Smooth muscle cell (in vitro differentiated cells): ENCODE data around the gene CCDC97. TPM values are rescaled to one million over a fixed set of nuclear protein-coding genes. Genes with fewer than 3 reads are reported as not detected.

Experiments
- DNase-seq: peaks from one replicate; lab custom pipeline; 2025; ENCODE audit not compliant: unreplicated experiment; lab: John Stamatoyannopoulos, UW
- H2AFZ ChIP-seq: fragments of 200-600 bp; sonication (generic); 2 replicates; pipeline ENCODE4 v1.6.0; 2016; ENCODE audit warnings: antibody characterized with exemption, low read depth, mild to moderate bottlenecking
- H3F3A ChIP-seq: fragments of 200-600 bp; sonication (generic); 2 replicates; pipeline ENCODE4 v1.6.0; 2017; ENCODE audit warnings: antibody characterized with exemption, low read depth
- H3K27ac ChIP-seq: fragments of 200-600 bp; sonication (generic); 2 replicates; pipeline ENCODE4 v1.5.1; 2016; ENCODE audit warnings: low read depth, mild to moderate bottlenecking
- H3K27me3 ChIP-seq: fragments of 200-600 bp; sonication (generic); 2 replicates; pipeline ENCODE4 v1.6.1; 2016; ENCODE audit warnings: low read depth, mild to moderate bottlenecking
- H3K36me3 ChIP-seq: fragments of 200-600 bp; sonication (generic); 2 replicates; pipeline ENCODE4 v1.5.1; 2016; ENCODE audit warnings: low read depth
- H3K4me1 ChIP-seq: fragments of 200-600 bp; sonication (generic); 2 replicates; pipeline ENCODE4 v1.5.1; 2016; ENCODE audit warnings: low read depth
- H3K4me2 ChIP-seq: fragments of 200-600 bp; sonication (generic); 2 replicates; pipeline ENCODE4 v1.6.0; 2016; ENCODE audit warnings: mild to moderate bottlenecking
- H3K4me3 ChIP-seq: fragments of 200-600 bp; sonication (generic); 2 replicates; pipeline ENCODE4 v1.5.1; 2016; ENCODE audit warnings: mild to moderate bottlenecking
- H3K79me2 ChIP-seq: fragments of 200-600 bp; sonication (generic); 2 replicates; pipeline ENCODE4 v1.6.0; 2016; ENCODE audit warnings: low read depth, mild to moderate bottlenecking
- H3K9ac ChIP-seq: fragments of 200-600 bp; sonication (generic); 2 replicates; pipeline ENCODE4 v1.6.0; 2016; ENCODE audit warnings: low read depth
- H3K9me3 ChIP-seq: fragments of 200-600 bp; sonication (generic); replicated peaks from 2 replicates; pipeline ENCODE4 v1.5.1; 2016; ENCODE audit warnings: low read depth
- H4K20me1 ChIP-seq: fragments of 200-600 bp; sonication (generic); 2 replicates; pipeline ENCODE4 v1.6.0; 2016; ENCODE audit warnings: low read depth
- CTCF ChIP-seq: fragments of 200-600 bp; sonication (generic); IDR thresholded peaks from 2 replicates; pipeline ENCODE4 v1.5.1; 2017; ENCODE audit warnings: borderline replicate concordance, mild to moderate bottlenecking, antibody characterized with exemption; ENCODE audit not compliant: insufficient read depth, poor library complexity, severe bottlenecking
- WGBS: methylation state at CpG from one replicate; pipeline ENCODE4 v1.1.7; 2016; ENCODE audit warnings: low lambda C conversion rate; 5-methylcytosine and 5-hydroxymethylcytosine counted together
- polyA plus RNA-seq: library from polyadenylated mRNA; unstranded; fragments of >200 nt; fragmentation: Nextera tagmentation; extraction: Ambion mirVana; gene quantifications from 2 replicates; pipeline ENCODE4 v1.2.1, GENCODE V29; 2016
- total RNA-seq: library from RNA; depleted of rRNA; stranded (reverse); fragments of >200 nt; gene quantifications from 2 replicates; pipeline ENCODE4 v1.2.3, GENCODE V29; 2014

The CCDC97 gene
- total and polyA plus RNA-seq, 2 experiments from 2014 or later: 7.5 to 18.2 TPM

GRCh38 chr19:41269055-41269454, 40.9 kb upstream of the CCDC97 start:
- H3K9ac ChIP-seq: no peak overlapping the region
- H3K27ac ChIP-seq: no peak overlapping the region
- no peak overlapping the region for H3K4me3 ChIP-seq
- H4K20me1 ChIP-seq: peaks cover 62% of the 10 kb centered on the region
- H3K27me3 ChIP-seq: no peaks in the 10 kb centered on the region
- peaks cover 31% of the 10 kb centered on the region for H3K36me3 ChIP-seq
- WGBS: 100% methylated on average over 2 of the region's 2 CpGs
- H3F3A ChIP-seq: no peaks in the 10 kb centered on the region
- peaks cover 74% of the 10 kb centered on the region for H3K79me2 ChIP-seq
- H3K9me3 ChIP-seq: no peaks in the 10 kb centered on the region
- no peak overlapping the region for H2AFZ ChIP-seq
- no peak overlapping the region for H3K4me2 ChIP-seq
- no peak for DNase-seq
- peaks cover 15% of the 10 kb centered on the region for H3K4me1 ChIP-seq
- no peak for TF ChIP-seq CTCF

GRCh38 chr19:41269571-41269970, 40.4 kb upstream of the CCDC97 start:
- H2AFZ ChIP-seq: no peak overlapping the region
- no peak overlapping the region for H3K4me2 ChIP-seq
- H3K36me3 ChIP-seq: peaks cover 35% of the 10 kb centered on the region
- peaks cover 64% of the 10 kb centered on the region for H4K20me1 ChIP-seq
- H3K9ac ChIP-seq: no peak overlapping the region
- H3K9me3 ChIP-seq: no peaks in the 10 kb centered on the region
- DNase-seq: no peak
- no peak overlapping the region for H3K4me3 ChIP-seq
- H3K79me2 ChIP-seq: peaks cover 71% of the 10 kb centered on the region
- H3K4me1 ChIP-seq: peaks cover 15% of the 10 kb centered on the region
- no peak overlapping the region for H3K27ac ChIP-seq
- TF ChIP-seq CTCF: no peak
- H3F3A ChIP-seq: no peaks in the 10 kb centered on the region
- WGBS: 96% methylated on average over 5 of the region's 5 CpGs
- no peaks in the 10 kb centered on the region for H3K27me3 ChIP-seq

GRCh38 chr19:41273076-41273475, 36.9 kb upstream of the CCDC97 start:
- 96% methylated on average over 6 of the region's 6 CpGs for WGBS
- H3F3A ChIP-seq: no peaks in the 10 kb centered on the region
- no peak overlapping the region for H3K4me2 ChIP-seq
- no peaks in the 10 kb centered on the region for H3K4me1 ChIP-seq
- H3K79me2 ChIP-seq: peaks cover 36% of the 10 kb centered on the region
- no peaks in the 10 kb centered on the region for H3K9me3 ChIP-seq
- no peak overlapping the region for H2AFZ ChIP-seq
- DNase-seq: no peak
- no peaks in the 10 kb centered on the region for H3K27me3 ChIP-seq
- peaks cover 47% of the 10 kb centered on the region for H4K20me1 ChIP-seq
- H3K9ac ChIP-seq: no peak overlapping the region
- H3K4me3 ChIP-seq: no peak overlapping the region
- H3K36me3 ChIP-seq: peaks cover 59% of the 10 kb centered on the region
- no peak overlapping the region for H3K27ac ChIP-seq
- no peak for TF ChIP-seq CTCF

- no peak for DNase-seq
- Histone ChIP-seq H3K4me3 (no peak overlapping the region), H4K20me1 (peaks cover 44% of the 10 kb centered on the region), H3K4me2 (no peak overlapping the region), H3K36me3 (peaks cover 61% of the 10 kb centered on the region), H3K27me3 (no peaks in the 10 kb centered on the region), H3K27ac (no peak overlapping the region), H3K4me1 (no peaks in the 10 kb centered on the region), H2AFZ (no peak overlapping the region), H3K9ac (no peak overlapping the region), H3F3A (no peaks in the 10 kb centered on the region), H3K9me3 (no peaks in the 10 kb centered on the region), H3K79me2 (peaks cover 20% of the 10 kb centered on the region)
- 93% methylated on average over 5 of the region's 5 CpGs for WGBS
- no peak for TF ChIP-seq CTCF
These were observed 35.2 kb upstream of the CCDC97 start for GRCh38 chr19:41274802-41275201.
